HG02623 (cell line): ENCODE results near the gene ODC1.
A peak's percentile ranks its signal among the peaks of the same experiment; 100 is the strongest.
"Not testable (repeated sequence)": the region's sequence is repeated elsewhere in the genome, so short reads cannot be mapped to it uniquely, and the experiment has no call there.

Experiments used
- ATAC-seq: cut with Tn5 transposase; IDR thresholded peaks from one replicate; pipeline ENCODE4 v1.9.1; 2021; ENCODE audit warnings: moderate library complexity; ENCODE audit not compliant: unreplicated experiment

ODC1 gene

DNA sequence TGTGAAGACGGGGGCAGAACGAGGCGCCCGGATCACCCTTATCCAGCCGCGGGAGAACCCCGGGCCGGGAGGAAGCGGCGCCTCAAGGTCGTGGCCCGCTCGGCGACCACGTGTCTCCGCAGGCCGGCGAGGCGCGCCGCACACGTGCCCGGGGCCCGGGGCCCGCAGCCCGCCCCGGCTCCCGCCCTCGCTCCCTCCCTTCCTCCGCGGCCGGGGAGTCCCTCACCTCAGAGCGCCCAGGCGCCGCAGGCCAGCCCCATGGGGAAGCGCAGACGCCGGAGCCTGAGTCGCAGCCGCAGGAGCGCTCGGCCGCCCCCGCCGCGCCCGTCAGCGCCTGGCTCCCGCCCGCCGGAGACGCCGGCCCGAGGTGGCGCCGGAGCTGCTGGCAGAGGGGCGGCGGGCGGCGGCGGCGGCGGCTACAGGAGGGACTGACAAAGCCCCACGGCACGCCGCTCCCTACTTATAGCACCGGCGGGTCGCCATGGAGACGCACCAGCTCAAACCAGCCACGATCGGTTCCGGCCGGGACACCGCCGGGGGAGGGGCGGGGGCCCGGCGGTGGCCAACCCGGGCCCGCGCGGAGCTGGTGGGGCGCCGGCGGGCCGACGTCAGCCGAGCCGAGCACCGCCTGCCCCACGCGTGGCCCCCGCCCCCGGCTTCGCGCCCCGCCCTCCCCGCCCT, at the start of gene ODC1:
TSS of gene ODC1 (minus strand) at position 433 of the 681 bp plus-strand sequence. CDS start 3,295 bp downstream, outside the sequence.
- ATAC-seq = peak; percentile 75

DNA sequence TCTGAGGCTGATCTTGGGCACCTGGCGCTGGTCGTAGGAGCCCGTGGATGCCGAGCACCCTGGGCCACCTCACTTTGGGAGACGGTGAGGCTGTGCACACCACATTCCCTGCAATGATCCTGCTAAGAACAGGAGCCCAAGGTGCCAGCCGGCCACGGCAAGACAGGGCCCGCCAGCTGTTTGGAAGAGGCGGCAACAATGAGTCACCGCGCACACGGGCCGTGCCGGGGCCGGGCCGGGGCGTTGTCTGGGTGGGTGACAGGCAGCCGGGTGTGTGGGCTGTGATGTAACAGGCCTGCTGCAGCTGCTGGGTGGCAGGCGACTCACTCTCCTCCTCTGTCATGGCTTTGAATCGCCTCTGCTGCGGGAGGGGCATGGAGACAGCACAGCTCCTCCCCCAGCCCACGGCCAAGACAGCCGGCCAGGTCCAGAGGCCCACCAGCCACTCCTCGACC, 49.7 kb upstream of the ODC1 start:
- no peak for ATAC-seq

GRCh38 chr2:10495988-10496313, 47.8 kb upstream of the ODC1 start:
- no peak for ATAC-seq

- ATAC-seq = no peak
These were observed 47.3 kb upstream of the ODC1 start for GRCh38 chr2:10495311-10495987.

DNA sequence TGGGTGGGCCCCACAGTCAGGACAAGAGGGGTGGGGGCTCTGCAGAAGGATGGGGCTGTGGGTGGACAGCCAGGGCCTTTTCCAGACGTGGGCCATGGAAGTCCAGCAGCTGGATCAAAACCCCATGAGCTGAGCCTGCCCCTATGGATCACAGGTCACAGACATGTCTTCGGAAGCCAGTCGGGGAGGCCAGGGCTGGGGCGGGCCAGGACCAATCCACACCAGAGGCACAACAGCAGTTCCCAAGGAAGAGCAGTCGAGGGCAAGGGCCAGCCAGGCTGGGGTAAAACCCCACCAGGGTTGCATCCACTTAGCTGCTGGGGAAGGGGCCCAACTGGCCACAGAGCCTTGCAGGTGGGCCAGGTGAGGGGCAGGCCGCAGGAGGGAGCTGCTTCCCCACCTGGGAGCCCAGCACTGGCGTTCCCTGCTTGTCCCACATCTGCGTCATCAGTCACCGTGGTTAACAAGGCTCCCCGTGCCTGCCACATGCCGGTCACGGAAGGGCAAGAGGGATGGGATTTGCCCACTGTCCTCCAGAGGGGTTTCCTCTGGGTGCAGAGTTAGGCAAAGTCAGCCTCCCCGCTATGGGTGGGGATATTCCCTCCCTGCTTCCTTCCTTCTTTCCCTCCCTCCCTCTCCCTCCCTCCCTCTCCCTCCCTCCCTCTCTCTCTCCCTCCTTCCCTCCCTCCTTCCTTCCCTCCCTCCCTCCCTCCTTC, 46.4 kb upstream of the ODC1 start:
- ATAC-seq = no peak

DNA sequence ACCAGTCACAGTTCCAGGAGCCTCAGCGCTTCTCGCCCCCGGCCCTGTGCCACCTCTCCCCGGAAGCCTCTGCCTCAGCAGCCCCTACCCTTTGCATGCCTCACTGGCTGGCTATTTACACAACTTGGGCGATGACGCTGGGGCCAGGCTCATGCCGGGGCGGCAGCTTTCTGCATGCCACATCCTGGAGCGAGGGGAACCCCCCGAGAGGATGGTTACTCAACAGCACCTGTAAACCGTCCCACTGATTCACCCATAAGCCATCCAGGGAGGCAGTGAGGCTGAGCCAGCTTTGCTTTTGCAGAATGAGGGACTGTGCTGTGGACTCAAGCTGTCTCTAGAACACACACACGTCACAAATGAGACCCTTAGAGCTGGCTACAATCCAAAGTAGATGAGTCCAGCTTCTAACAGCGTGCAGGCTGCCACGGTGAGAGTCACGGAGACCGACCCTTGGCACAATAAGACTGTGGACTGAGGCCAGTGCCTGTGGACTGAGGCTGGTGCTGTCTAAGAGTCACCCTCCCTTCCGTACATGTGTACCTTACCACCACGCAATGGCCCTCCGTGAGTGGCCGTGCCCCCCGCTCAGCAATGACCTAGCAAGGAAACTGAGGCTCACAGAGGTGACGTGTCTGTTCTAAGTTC, 45.6 kb upstream of the ODC1 start:
- ATAC-seq = peak; percentile 90

DNA sequence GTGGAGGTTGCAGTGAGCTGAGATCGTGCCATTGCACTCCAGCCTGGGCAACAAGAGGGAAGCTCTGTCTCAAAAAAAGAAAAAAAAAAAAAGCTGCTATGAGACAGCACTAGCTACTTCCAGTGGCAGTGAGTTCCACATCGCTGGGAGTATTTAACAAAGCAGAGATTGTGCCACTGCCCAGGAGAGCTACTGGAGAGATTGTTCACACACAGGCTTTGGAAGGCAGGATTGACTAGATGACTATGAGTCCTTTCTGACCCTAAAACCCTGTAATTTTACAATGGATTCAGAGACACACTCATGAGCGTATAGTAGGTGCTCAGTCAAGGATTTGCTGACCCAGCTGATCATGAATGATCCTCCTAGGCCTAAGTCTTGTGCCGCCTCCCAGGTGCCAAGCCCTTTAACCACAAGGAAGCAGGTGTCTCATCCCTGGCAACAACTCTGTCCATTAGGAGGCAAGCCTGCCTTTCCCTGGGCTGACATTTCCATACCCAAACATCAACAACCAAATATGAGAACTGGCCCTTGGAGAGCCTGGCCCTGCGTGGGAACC, 45.0 kb upstream of the ODC1 start:
- ATAC-seq = no peak

- no peak for ATAC-seq
These were observed 42.7 kb upstream of the ODC1 start for GRCh38 chr2:10490806-10491291.

- no peak for ATAC-seq
These were observed 41.9 kb upstream of the ODC1 start for GRCh38 chr2:10489842-10490555.

DNA sequence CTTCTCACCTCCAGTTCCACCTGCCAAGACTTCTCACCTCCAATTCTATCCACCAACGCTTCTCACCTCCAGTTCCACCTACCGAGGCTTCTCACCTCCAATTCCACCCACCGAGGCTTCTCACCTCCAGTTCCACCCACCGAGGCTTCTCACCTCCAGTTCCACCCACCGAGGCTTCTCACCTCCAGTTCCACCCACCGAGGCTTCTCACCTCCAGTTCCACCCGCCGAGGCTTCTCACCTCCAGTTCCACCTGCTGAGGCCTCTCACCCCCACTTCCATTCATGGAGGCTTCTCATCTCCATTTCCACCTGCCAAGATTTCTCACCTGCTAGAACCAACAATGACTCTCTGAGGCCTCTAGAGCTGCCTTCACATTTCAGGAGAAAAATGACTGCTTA, 40.0 kb upstream of the ODC1 start:
- not testable (repeated sequence) for ATAC-seq

- ATAC-seq = not testable (repeated sequence)
These were observed 39.6 kb upstream of the ODC1 start for GRCh38 chr2:10487741-10488104.

- no peak for ATAC-seq
These were observed 39.1 kb upstream of the ODC1 start for GRCh38 chr2:10487081-10487740.

DNA sequence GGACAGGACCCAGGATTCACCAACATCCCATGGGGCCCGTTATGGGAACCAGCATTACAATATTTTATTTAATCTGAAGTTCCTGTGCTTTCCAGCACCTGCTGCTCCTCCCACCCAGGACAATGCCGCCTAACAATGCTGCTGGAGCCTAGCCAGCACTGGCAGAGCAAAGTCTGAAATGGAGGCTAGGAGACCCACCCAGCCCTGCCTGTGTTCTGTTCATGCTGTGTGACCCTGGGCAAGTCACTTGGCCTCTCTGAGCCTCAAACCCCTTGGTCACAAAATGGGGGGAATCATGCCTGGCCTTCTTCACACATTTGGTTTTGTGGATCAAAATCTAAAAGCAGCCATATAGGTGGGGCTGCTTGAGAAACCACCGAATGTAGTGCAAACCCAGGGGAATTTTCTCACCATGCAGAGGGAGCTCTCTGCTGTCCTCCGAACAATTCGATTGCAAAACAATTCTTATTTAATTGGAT, 38.5 kb upstream of the ODC1 start:
- no peak for ATAC-seq

GRCh38 chr2:10486091-10486490, 38.0 kb upstream of the ODC1 start:
- ATAC-seq = no peak

DNA sequence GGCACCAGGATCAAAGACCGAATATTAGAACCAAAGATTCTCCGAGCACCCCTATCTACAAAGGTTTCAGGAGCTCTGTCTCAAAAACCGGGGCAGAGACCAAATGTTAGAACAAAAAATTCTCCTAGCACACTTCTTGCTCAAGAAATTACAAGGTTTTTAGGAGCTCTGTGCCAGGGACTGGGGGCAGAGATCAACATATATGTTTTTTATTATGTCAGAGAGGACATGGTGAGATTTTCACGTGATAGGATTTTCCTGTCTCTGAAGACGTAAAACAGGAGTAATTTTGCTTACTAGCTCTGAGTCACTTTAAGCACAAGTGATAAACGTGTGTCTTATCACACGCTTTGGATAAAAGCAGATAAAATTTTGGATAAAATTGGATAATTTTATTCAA, 34.8 kb upstream of the ODC1 start:
- no peak for ATAC-seq

GRCh38 chr2:10482460-10482859, 34.3 kb upstream of the ODC1 start:
- ATAC-seq = no peak

DNA sequence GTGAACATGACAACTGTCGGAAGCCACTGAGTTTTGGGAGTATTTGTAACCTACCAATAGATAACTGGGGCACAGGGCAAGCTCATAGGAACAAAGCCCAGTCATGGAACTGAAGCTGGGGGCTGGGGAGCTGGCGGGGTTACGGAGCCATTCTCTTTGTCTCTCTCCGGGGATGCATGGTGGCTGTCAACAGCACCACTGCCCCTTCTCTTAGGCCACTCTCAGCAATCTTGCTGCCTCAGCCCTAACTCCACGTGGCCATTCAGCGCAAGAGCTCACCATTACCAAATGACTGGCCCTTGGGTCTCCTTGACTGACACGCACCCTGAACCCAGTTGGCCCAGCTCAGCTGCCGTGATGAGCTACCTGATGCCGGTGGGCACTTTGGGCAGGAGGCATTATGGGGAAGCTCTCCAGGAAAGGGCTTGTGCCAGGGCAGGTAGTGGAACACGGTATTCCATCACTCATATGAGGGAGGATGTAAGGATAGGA, 33.6 kb upstream of the ODC1 start:
- no peak for ATAC-seq

GRCh38 chr2:10481055-10481665, 33.0 kb upstream of the ODC1 start:
- ATAC-seq = no peak

- ATAC-seq = no peak
These were observed 32.3 kb upstream of the ODC1 start for GRCh38 chr2:10480359-10480949.
